ENCODE measurements around the gene LHFPL2. TPM values are rescaled to one million over a fixed set of nuclear protein-coding genes. Genes with fewer than 3 reads are reported as not detected.
A peak's percentile ranks its signal among the peaks of the same experiment; 100 is the strongest.

LHFPL2 gene
- total and polyA plus RNA-seq, 2 of the 4 experiments (the other 2 are of a cell fraction): 6.5 to 11.3 TPM

DNA sequence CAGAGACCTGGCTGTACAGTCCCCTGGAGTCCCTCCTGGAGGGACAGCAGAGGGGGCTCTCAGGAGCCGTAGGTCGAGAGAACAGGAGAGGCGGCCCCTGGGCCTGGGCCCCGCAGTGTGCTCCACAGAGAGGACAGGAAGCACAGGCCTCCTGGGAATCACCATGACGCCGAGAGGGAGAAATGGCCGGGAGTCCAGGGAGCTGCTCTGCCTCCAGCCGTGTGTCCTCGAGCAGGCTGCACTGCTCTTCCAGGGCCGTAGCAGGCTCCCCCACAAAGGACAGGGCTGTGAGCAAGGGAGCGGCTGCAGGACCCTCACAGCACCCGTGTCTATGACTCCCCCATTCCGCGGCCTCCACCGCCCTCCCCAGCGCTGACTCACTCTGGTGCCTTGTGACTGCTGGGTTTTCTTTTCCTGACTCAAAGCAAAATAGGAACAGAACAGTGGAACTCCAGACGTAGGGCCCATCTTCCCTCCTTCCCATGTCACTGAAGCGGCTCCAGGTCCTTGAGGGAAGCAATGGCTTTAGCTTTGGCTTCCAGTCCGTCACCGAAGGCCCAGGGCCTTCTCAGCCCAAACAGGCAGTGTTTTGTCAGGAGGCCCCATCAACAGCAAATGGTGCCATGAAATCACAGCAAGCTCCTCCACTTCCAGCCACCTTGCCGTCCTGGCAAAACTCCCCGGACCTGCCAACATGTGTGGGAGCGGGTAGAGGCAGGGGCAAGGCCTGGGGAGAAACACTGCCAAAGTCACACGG, 114.2 kb downstream of the LHFPL2 start (continued):
- TF ChIP-seq, protein P1, sequence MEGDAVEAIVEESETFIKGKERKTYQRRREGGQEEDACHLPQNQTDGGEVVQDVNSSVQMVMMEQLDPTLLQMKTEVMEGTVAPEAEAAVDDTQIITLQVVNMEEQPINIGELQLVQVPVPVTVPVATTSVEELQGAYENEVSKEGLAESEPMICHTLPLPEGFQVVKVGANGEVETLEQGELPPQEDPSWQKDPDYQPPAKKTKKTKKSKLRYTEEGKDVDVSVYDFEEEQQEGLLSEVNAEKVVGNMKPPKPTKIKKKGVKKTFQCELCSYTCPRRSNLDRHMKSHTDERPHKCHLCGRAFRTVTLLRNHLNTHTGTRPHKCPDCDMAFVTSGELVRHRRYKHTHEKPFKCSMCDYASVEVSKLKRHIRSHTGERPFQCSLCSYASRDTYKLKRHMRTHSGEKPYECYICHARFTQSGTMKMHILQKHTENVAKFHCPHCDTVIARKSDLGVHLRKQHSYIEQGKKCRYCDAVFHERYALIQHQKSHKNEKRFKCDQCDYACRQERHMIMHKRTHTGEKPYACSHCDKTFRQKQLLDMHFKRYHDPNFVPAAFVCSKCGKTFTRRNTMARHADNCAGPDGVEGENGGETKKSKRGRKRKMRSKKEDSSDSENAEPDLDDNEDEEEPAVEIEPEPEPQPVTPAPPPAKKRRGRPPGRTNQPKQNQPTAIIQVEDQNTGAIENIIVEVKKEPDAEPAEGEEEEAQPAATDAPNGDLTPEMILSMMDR (conservative IDR thresholded peaks at IDR 0.05; ENCODE audit: low read depth, low read length): no peak
- TF ChIP-seq NFE2L2 (IDR thresholded peaks at IDR 0.05; ENCODE audit: low read depth, low read length): peak; percentile 54; the same call in 1 of the 2 replicates
- TF ChIP-seq RFX5 (IDR thresholded peaks at IDR 0.05; ENCODE audit: low read depth, low read length): no peak

Data from IMR-90 (cell line).